ENCODE data around the gene ZNF639.

ZNF639 gene

GRCh38 chr3:179318876-179319275 is 4.0 kb upstream of the ZNF639 start:
- no peak for DNase-seq

GRCh38 chr3:179321668-179322285 is 1.1 kb upstream of the ZNF639 start:
- no peak for DNase-seq

- peak; percentile 56 for DNase-seq
Measured at GRCh38 chr3:179323197-179324110, 623 bp downstream of the ZNF639 start.

- DNase-seq, result no peak
Measured at GRCh38 chr3:179324270-179324754, 1.5 kb downstream of the ZNF639 start.

DNA sequence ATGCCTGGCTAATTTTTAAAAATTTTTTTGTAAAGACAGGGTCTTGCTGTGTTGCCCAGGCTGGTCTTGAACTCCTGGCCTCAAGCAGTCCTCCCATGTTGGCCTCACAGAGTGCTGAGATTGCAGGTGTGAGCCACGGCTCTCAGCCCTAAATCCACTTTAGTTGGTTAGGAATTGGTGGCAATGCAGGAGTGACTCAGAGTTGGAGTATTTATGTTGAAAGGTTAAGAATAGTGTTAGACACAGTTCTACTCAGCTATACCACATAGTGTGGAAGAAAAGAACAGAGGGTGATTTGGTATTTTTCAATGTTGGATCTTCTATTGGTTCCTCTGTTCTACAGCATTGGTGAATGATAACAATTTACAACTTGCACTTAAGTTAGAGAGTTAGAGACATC is 7.6 kb downstream of the ZNF639 start:
- no peak for DNase-seq

DNA sequence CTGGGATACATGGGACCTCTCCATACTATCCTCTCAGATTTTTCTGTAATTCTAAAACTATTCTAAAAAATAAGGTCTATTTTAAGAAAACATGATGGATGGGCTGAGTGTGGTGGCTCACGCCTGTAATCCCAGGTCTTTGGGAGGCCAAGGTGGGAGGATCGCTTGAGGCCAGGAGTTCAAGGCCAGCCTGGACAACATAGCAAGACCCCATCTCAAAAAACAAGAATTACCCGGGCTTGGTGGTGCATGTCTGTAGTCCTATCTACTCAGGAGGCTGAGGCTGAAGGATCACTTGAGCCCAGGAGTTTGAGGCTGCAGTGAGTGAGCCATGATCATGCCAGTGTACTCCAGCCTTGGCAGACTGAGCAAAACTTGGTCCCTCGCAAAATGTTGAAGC is 9.4 kb downstream of the ZNF639 start:
- DNase-seq, result no peak

GRCh38 chr3:179333084-179333483 is 10.3 kb downstream of the ZNF639 start:
- no peak for DNase-seq

DNA sequence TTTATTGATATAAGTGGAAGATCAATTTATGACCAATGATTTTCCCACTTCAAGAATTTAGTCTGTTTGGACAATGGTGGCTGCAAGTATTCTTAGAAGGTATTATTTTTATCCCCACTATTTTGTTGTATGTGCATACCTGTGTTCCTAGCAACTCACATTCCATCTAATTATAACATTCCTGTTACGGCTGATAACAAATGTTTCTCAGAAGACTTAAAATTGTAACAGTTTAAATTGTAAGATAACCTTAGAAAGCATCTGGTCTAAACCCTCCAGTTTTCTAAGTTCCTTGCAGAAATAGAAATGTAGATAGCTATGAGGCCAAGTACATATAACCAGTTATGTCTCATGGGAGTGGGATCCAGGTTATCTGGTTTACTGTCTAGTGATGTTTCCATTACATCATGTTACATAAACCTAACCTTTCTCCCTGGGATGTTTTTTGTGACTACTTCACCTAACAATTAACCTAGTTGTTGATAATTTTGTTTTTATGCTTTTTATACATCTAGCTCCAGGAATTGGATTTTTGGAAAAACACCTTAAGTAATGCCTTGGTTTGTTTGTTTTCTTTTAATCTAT is 13.6 kb downstream of the ZNF639 start:
- DNase-seq, result no peak

DNA sequence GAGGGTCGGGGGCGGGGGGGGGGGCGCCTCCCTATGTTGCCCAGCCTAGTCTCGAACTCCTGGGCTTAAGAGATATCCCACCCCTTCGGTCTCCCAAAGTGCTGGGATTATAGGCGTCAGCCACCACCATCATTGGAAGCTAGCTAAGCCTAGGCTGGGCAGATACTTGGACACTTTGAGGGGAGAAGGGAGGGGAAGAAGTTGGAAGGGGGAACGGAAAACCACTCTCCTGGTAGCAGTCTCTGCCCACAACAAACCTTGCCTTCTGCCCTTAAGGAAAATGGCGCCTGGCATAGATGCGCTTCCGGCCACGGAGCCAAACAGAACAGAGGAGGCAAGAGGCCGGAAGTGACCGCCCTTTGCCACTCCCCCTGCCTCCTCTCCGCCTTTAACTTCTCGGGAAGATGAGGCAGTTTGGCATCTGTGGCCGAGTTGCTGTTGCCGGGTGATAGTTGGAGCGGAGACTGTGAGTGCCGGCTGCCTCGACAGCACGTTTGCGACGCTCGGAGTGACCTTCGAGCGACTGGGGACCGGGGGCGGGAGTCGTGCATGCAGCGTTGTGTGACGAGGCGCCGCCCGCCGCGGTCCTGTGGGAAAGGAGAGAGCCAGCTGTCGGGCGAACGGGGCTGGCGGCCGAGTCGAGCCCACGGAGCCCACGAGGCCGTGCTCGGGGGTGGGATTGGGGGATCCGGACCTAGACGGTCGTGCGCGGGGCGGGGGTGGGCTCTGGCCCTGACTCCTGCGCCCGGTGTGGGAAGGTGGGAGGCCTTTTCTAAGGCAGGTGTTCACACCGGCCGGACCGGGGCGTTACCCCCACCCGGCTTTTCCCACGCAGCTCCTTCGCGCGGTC is 24.7 kb downstream of the ZNF639 start, which contains the start of gene MFN1:
MFN1 (plus strand) TSS at position 365 of the 850 bp plus-strand sequence. CDS start 1,143 bp downstream, outside the sequence.
- DNase-seq, result peak; percentile 82

DNA sequence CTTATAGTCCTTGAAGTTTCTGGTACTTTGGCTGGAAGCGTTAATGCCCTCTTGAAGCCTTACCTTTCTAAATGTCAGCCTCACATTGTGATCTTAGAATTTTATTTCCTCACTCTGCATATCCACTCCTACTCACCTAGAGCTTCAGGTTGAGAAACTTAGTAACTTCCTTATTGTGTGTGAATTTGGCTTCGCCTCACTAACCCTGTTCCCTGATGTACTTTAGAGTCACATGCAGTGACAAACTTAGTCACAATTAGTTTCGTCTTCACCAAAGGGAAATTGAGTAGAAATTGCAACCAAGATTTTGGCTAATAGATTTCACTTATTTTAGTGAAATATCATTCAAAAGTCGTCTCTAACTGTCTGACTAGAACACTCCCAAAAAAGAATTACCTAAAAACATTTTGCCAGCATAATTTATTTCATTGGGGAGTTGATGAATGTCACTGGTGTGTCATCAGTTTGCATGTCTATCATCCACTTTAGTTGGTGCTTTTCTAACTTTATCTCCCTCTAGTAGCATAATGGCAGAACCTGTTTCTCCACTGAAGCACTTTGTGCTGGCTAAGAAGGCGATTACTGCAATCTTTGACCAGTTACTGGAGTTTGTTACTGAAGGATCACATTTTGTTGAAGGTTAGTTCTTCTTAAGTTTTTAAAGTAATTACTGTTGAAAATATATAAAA is 25.6 kb downstream of the ZNF639 start:
- DNase-seq, result no peak

GRCh38 chr3:179355996-179356395 is 33.2 kb downstream of the ZNF639 start:
- DNase-seq, result no peak

- DNase-seq, result no peak
Measured at GRCh38 chr3:179363332-179363731, 40.5 kb downstream of the ZNF639 start.

- DNase-seq, result no peak
Measured at GRCh38 chr3:179369621-179370020, 46.8 kb downstream of the ZNF639 start.

- no peak for DNase-seq
Measured at GRCh38 chr3:179373938-179374337, 51.1 kb downstream of the ZNF639 start.

- DNase-seq, result no peak
Measured at GRCh38 chr3:179375091-179375999, 52.5 kb downstream of the ZNF639 start.

GRCh38 chr3:179376474-179376873 is 53.6 kb downstream of the ZNF639 start:
- DNase-seq, result no peak
